ENCODE data around the gene ACAD9. TPM values are rescaled to one million over a fixed set of nuclear protein-coding genes. Genes with fewer than 3 reads are reported as not detected.

The ACAD9 gene
- polyA plus RNA-seq, 3 donors, result 21.9 to 27.7 (median 25.6) TPM

DNA sequence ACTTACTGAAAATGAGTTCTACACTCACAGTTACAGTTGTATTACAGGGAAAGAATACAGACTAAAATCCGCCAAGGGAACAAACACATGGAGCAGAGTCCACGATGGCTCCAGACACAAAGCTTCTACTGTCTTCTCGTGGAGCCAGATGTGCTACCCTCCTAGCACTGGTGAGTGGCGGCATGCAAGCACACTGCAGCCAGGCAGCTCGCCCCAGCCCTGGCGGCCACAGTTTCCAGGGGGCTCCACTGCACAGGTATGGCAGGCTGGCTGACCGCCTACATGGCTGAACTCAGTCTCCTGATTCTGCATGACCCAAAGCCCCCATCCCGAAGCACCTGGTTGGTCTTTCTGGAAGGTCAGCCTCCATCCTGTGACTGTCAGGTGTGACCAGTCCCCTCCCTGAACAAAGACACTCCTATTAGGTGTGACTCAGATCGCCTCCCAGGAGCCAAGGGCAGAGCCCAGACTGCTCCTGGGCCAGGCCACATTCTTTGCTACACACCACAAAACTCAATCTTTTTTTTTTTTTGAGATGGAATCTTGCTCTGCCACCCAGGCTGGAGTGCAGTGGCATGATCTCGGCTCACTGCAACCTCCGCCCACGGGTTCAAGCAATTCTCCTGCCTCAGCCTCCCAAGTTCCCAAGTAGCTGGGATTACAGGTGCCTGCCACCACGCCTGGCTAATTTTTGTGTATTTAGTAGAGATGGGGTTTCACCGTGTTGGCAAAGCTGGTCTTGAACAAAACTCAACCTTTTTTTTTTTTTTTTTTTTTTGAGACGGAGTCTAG, 62.9 kb downstream of the ACAD9 start:
- Histone ChIP-seq H3K27me3 (ENCODE audit: control insufficient read depth in 2 of 2, insufficient read depth in 2 of 2, low read length in 2 of 2) (no peaks in the 10 kb centered on the region), H3K9ac (ENCODE audit: insufficient read depth, low read length, poor library complexity, severe bottlenecking) (no peak overlapping the region), H4K20me1 (ENCODE audit: insufficient read depth, low read length) (no peaks in the 10 kb centered on the region), H3K9me3 (replicated peaks in 1 of 2; ENCODE audit: control insufficient read depth in 1 of 2, insufficient read depth in 1 of 2, low read length in 2 of 2) (no peaks in the 10 kb centered on the region), H3K4me1 (ENCODE audit: control insufficient read depth in 1 of 2, insufficient read depth in 2 of 2, low read length in 2 of 2) (no peaks in the 10 kb centered on the region), H3K4me2 (replicated peaks; ENCODE audit: extremely low read depth, low read length, poor library complexity, severe bottlenecking) (no peak overlapping the region), H3K79me2 (ENCODE audit: insufficient read depth, low read length) (no peaks in the 10 kb centered on the region), H2AFZ (ENCODE audit: insufficient read depth, low read depth, low read length, poor library complexity, severe bottlenecking) (no peak overlapping the region), H3K27ac (ENCODE audit: low read depth in 1 of 2, low read length in 2 of 2) (no peak overlapping the region), H3K4me3 (replicated peaks in 1 of 3; ENCODE audit: low read depth in 2 of 3, low read length in 3 of 3) (no peak overlapping the region), H3K36me3 (replicated peaks in 1 of 2; ENCODE audit: control insufficient read depth in 1 of 2, insufficient read depth in 2 of 2, low read length in 2 of 2) (no peaks in the 10 kb centered on the region)
- no peak for DNase-seq
- no peaks in the 10 kb centered on the region for H3K36me3 Mint-ChIP-seq
- WGBS (ENCODE audit: insufficient coverage), result 96% methylated on average over 8 of the region's 15 CpGs
- H3K4me3 Mint-ChIP-seq, result no peak overlapping the region
- no peak overlapping the region for H3K27ac Mint-ChIP-seq
- H3K4me1 Mint-ChIP-seq, result no peaks in the 10 kb centered on the region
- H3K27me3 Mint-ChIP-seq (ENCODE audit: low read depth in 3 of 3), result peaks cover 0 to 8% (median 3%) of the 10 kb centered on the region in 3 donors
- H3K9me3 Mint-ChIP-seq, result peaks cover 0 to under 1% (median 0%) of the 10 kb centered on the region in 7 donors
- intact Hi-C loops (cut with micrococcal nuclease), result no loop called here
- TF ChIP-seq, protein P1, sequence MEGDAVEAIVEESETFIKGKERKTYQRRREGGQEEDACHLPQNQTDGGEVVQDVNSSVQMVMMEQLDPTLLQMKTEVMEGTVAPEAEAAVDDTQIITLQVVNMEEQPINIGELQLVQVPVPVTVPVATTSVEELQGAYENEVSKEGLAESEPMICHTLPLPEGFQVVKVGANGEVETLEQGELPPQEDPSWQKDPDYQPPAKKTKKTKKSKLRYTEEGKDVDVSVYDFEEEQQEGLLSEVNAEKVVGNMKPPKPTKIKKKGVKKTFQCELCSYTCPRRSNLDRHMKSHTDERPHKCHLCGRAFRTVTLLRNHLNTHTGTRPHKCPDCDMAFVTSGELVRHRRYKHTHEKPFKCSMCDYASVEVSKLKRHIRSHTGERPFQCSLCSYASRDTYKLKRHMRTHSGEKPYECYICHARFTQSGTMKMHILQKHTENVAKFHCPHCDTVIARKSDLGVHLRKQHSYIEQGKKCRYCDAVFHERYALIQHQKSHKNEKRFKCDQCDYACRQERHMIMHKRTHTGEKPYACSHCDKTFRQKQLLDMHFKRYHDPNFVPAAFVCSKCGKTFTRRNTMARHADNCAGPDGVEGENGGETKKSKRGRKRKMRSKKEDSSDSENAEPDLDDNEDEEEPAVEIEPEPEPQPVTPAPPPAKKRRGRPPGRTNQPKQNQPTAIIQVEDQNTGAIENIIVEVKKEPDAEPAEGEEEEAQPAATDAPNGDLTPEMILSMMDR (IDR thresholded peaks at IDR 0.05), result no peak

DNA sequence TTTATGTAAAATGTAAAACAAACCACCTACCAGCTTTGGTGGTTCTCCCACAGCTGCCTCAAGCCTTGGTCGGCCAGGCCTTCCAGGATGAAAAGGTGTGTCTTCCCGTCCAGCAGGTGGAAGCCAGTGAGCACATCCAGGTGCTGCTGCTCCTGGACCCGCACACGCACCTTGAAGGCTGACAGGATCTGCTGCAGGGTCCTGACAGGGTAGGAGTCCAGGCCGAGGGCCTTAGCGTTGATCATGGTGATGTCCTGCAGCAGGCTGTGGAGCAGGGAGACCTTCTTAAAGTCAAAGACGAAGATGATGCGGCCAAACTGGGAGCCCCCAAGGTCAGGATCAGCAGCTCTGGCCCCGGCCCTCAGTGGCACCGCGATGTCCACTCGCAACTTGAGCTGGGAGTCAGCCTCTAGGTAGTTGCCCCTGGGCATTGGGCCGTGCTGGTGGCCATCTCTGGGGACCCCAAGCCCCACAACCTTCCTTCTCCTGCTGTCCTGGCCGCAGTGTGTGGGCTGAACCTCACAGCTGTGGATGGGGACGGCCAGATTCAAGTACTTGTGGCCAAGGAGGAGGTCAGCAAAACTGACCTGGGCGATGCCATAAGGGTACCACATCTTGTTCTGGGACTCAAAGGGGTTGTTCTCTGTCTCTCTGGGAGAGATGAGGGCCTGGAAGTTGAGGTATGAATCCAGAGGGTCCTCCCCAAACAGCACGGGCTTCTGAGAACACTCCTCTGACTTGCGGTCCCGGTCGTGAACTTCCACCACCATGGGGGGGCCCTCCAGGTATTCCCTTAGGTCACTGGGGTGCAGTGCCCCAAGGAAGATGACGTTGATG, 65.8 kb downstream of the ACAD9 start:
- no peaks in the 10 kb centered on the region for H3K36me3 ChIP-seq (replicated peaks in 1 of 2; ENCODE audit: control insufficient read depth in 1 of 2, insufficient read depth in 2 of 2, low read length in 2 of 2)
- no peak overlapping the region for H3K27ac ChIP-seq (ENCODE audit: low read depth in 1 of 2, low read length in 2 of 2)
- no peak overlapping the region for H3K4me2 ChIP-seq (replicated peaks; ENCODE audit: extremely low read depth, low read length, poor library complexity, severe bottlenecking)
- no peaks in the 10 kb centered on the region for H3K79me2 ChIP-seq (ENCODE audit: insufficient read depth, low read length)
- no peaks in the 10 kb centered on the region for H3K4me1 ChIP-seq (ENCODE audit: control insufficient read depth in 1 of 2, insufficient read depth in 2 of 2, low read length in 2 of 2)
- Mint-ChIP-seq H3K27me3 (ENCODE audit: low read depth in 3 of 3) (no peaks in the 10 kb centered on the region), H3K36me3 (no peaks in the 10 kb centered on the region), H3K9me3 (peaks cover 0 to 2% (median 0%) of the 10 kb centered on the region in 7 donors), H3K27ac (peak overlapping the region in 1 of 7 donors; percentile 66), H3K4me1 (no peaks in the 10 kb centered on the region), H3K4me3 (no peak overlapping the region)
- H4K20me1 ChIP-seq (ENCODE audit: insufficient read depth, low read length), result no peaks in the 10 kb centered on the region
- no peak overlapping the region for H2AFZ ChIP-seq (ENCODE audit: insufficient read depth, low read depth, low read length, poor library complexity, severe bottlenecking)
- no peaks in the 10 kb centered on the region for H3K27me3 ChIP-seq (ENCODE audit: control insufficient read depth in 2 of 2, insufficient read depth in 2 of 2, low read length in 2 of 2)
- TF ChIP-seq, protein P1 (IDR thresholded peaks at IDR 0.05), result no peak
- no peak overlapping the region for H3K4me3 ChIP-seq (replicated peaks in 1 of 3; ENCODE audit: low read depth in 2 of 3, low read length in 3 of 3)
- H3K9me3 ChIP-seq (replicated peaks in 1 of 2; ENCODE audit: control insufficient read depth in 1 of 2, insufficient read depth in 1 of 2, low read length in 2 of 2), result no peaks in the 10 kb centered on the region
- 98% methylated on average over 12 of the region's 21 CpGs for WGBS (ENCODE audit: insufficient coverage)
- no peak for DNase-seq
- H3K9ac ChIP-seq (ENCODE audit: insufficient read depth, low read length, poor library complexity, severe bottlenecking), result no peak overlapping the region
- intact Hi-C loops (cut with micrococcal nuclease), result no loop called here
